ENCODE data around the gene HOXA3. TPM values are rescaled to one million over a fixed set of nuclear protein-coding genes. Genes with fewer than 3 reads are reported as not detected.
A peak's percentile ranks its signal among the peaks of the same experiment; 100 is the strongest.

HOXA3 gene
- total and polyA plus RNA-seq, 2 of the 8 experiments (the other 6 are each of a cell fraction or from before 2014, with no cell fraction given) = not detected

DNA sequence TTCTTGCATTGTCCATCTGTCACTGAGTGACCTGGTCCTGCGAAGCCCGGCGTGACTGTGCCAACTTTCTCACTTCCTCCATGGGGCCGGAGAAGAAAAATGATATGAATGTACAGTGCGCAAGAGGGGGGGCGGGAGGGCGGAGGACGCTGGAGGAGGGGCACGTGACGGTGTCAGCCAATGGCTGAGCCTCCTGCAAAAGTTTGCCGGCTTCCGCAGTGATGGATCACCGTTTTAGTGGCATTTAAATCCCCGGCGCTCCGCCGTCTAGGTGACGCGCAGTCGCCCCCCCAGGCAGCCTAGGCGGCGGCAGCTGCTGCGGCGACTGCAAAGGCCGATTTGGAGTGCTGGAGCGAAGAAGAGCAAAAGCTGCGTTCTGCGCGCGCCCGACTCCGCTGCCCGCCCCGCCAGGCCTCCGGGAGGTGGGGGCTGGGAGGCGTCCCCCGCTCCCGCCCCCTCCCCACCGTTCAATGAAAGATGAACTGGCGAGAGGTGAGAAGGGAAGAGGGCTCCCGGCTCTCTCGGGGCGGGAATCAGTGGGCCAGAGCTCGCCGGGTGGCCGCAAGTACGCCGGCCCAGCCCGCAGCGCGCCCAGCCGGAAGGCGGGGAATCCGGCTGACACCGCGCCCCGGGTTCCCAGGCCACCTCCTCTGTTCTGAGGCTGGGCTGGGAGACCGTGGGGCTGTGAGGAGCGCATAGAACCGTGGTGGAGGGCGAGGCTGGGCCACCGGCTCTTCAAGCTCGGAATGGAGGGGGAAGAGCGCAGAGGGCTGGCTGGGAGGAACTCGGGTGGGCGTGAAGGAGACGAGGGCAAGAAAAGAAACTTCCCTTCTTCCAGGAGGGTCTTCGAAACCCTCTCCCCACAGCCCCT lies 56.3 kb downstream of the HOXA3 start, which contains the start of gene HOXA1 (continued):
- TF ChIP-seq BCL11A (IDR thresholded peaks at IDR 0.05; ENCODE audit: low read depth in 2 of 2, low read length in 2 of 2) = no peak
- TF ChIP-seq SP4 (IDR thresholded peaks at IDR 0.05; ENCODE audit: low read length) = no peak
- TF ChIP-seq NRF1 (IDR thresholded peaks at IDR 0.05; ENCODE audit: low read depth, low read length) = no peak
- TF ChIP-seq BACH1 (IDR thresholded peaks at IDR 0.05; ENCODE audit: low read length) = no peak
- no peak for TF ChIP-seq CBX5 (IDR thresholded peaks at IDR 0.05; ENCODE audit: low read depth, low read length)
- no peak for TF ChIP-seq RFX5 (IDR thresholded peaks at IDR 0.05; ENCODE audit: borderline replicate concordance, low read depth, low read length)
- peak; percentile 8 to 25; a peak in 2 of 4 replicates for TF ChIP-seq RAD21 (IDR thresholded peaks at IDR 0.05 in 1 of 2, conservative IDR thresholded peaks at IDR 0.05 in 1 of 2; ENCODE audit: low read depth in 2 of 2, low read length in 2 of 2)
- no peak for TF ChIP-seq JUND (IDR thresholded peaks at IDR 0.05; ENCODE audit: low read length)
- no peak for TF ChIP-seq FOSL1 (IDR thresholded peaks at IDR 0.05; ENCODE audit: insufficient read depth, low read depth, low read length)
- no peak for TF ChIP-seq POU5F1 (IDR thresholded peaks at IDR 0.05; ENCODE audit: low read depth, low read length)
- 0 out of 2 replicates have a peak, but pooled peaks have one; percentile 44 for TF ChIP-seq CREB1 (IDR thresholded peaks at IDR 0.05)
